MCF 10A (cell line): Measurements from ENCODE around the gene ELFN2. TPM values are rescaled to one million over a fixed set of nuclear protein-coding genes. Genes with fewer than 3 reads are reported as not detected.

ENCODE experiments used
- Bru-seq: library from RNA; stranded (reverse); fragments of 400-500 nt; gene quantifications from one replicate; lab custom pipeline; 2021; lab: Mats Ljungman, UMichigan
- BruChase-seq, 2 experiments: library from RNA; stranded (reverse); fragments of 400-500 nt; gene quantifications; one replicate each; lab custom pipeline; 2021; lab: Mats Ljungman, UMichigan
- BruUV-seq: library from RNA; stranded (reverse); fragments of 400-500 nt; replicated peaks from 2 replicates; lab custom pipeline; 2021; lab: Mats Ljungman, UMichigan
- CTCF ChIA-PET: fragments of 300-600 bp; sonication (Branson Sonifier 250); formaldehyde crosslinking; extraction: SDS; loops from one replicate; lab custom pipeline; 2021; ENCODE audit warnings: antibody characterized with exemption, inconsistent platforms; lab: Yijun Ruan, JAX
- POLR2A ChIA-PET: fragments of 300-600, 350-650 bp; sonication (Branson Sonifier 250); formaldehyde crosslinking; extraction: SDS; loops from one replicate; lab custom pipeline; 2020; ENCODE audit warnings: antibody characterized with exemption, inconsistent platforms; lab: Yijun Ruan, JAX
- DNase-seq: peaks from one replicate; pipeline ENCODE4 v3.0.0-alpha.2; 2018; ENCODE audit not compliant: unreplicated experiment
- H3K27ac Mint-ChIP-seq: one replicate; pipeline ENCODE4 v1.8.0; 2022; ENCODE audit warnings: mild to moderate bottlenecking, low read depth, mixed read lengths; ENCODE audit not compliant: unreplicated experiment
- H3K27me3 Mint-ChIP-seq: one replicate; pipeline ENCODE4 v1.8.0; 2022; ENCODE audit warnings: mixed read lengths; ENCODE audit not compliant: insufficient read depth, unreplicated experiment
- H3K36me3 Mint-ChIP-seq: one replicate; pipeline ENCODE4 v1.8.0; 2022; ENCODE audit warnings: mild to moderate bottlenecking, moderate library complexity, mixed read lengths; ENCODE audit not compliant: insufficient read depth, unreplicated experiment
- H3K4me1 Mint-ChIP-seq: one replicate; pipeline ENCODE4 v1.8.0; 2022; ENCODE audit warnings: mixed read lengths; ENCODE audit not compliant: insufficient read depth, unreplicated experiment
- H3K4me3 Mint-ChIP-seq: one replicate; pipeline ENCODE4 v1.8.0; 2022; ENCODE audit warnings: mild to moderate bottlenecking, moderate library complexity, mixed read lengths; ENCODE audit not compliant: unreplicated experiment
- H3K9me3 Mint-ChIP-seq: one replicate; pipeline ENCODE4 v1.8.0; 2022; ENCODE audit warnings: mixed read lengths; ENCODE audit not compliant: unreplicated experiment
- CTCF ChIP-seq: fragments of 200-600 bp; IDR thresholded peaks from one replicate; pipeline ENCODE4 v1.8.0; 2022; ENCODE audit warnings: antibody characterized with exemption, mild to moderate bottlenecking; ENCODE audit not compliant: unreplicated experiment
- intact Hi-C: fragments of 100-400 bp; cut with micrococcal nuclease; formaldehyde crosslinking; loops from 2 replicates; pipeline ENCODE4 v1.14.1; 2022
- long read RNA-seq: library from polyadenylated mRNA; stranded (forward); transcript quantifications from one replicate; pipeline ENCODE4 v2.0.0, GENCODE V29; 2022
- total RNA-seq: library from RNA; stranded (reverse); gene quantifications from 2 replicates; pipeline ENCODE4 v1.2.3, GENCODE V29; 2022

ELFN2 gene
- total RNA-seq (4.2 and 5.1 TPM in 2 replicates), Bru-seq, nascent RNA (percentile 33 among the genes with signal in this experiment), BruChase-seq, experiment 1, labeled RNA remaining after a 6-hour chase (percentile 47 among the genes with signal in this experiment), BruChase-seq, experiment 2, labeled RNA remaining after a 2-hour chase (percentile 37 among the genes with signal in this experiment)
- long read RNA-seq, partial matches to known transcripts = 0 of 1 reads
- long read RNA-seq, other reads (novel, unspliced or antisense) = 1 of 1 reads

GRCh38 chr22:37427135-37427710 lies at the start of gene ELFN2:
ELFN2 (minus strand) TSS chr22:37427479; CDS start chr22:37375534, 51,945 bp downstream.
- DNase-seq = no peak
- Mint-ChIP-seq H3K4me3 (peak within 1 kb of the TSS; percentile 76), H3K9me3 (no peaks in the 10 kb centered on the region), H3K27me3 (no peaks in the 10 kb centered on the region), H3K36me3 (no peaks in the 10 kb centered on the region), H3K4me1 (peaks cover 29% of the 10 kb centered on the region), H3K27ac (no peak within 1 kb of the TSS)
- CTCF ChIA-PET = interaction anchor here (3.6 kb wide), 1 partner anchor 110 kb away, joined by 29 read pairs; no protein-coding TSS in a partner anchor
- intact Hi-C loops = no loop called here
- POLR2A ChIA-PET = no interaction called here
- no peak for TF ChIP-seq CTCF
- BruUV-seq = no TSS peak

GRCh38 chr22:37476389-37477329 lies 49.4 kb upstream of the ELFN2 start:
- H3K27me3 Mint-ChIP-seq = no peaks in the 10 kb centered on the region
- ChIA-PET CTCF (interaction anchor here (0.8 to 1.0 kb wide), 2 partner anchors 19 to 88 kb away, joined by 3 read pairs; no protein-coding TSS in a partner anchor), POLR2A (no interaction called here)
- H3K27ac Mint-ChIP-seq = no peak overlapping the region
- no peak overlapping the region for H3K4me3 Mint-ChIP-seq
- DNase-seq = no peak
- no peaks in the 10 kb centered on the region for H3K4me1 Mint-ChIP-seq
- no peaks in the 10 kb centered on the region for H3K9me3 Mint-ChIP-seq
- TF ChIP-seq CTCF = no peak
- intact Hi-C loops = loop anchor here (10.0 kb wide), 1 partner anchor 88 kb away; the partner anchor contains the start of gene CDC42EP1
- no TSS peak for BruUV-seq
- no peaks in the 10 kb centered on the region for H3K36me3 Mint-ChIP-seq

- Mint-ChIP-seq H3K36me3 (no peaks in the 10 kb centered on the region), H3K27ac (no peak overlapping the region), H3K4me1 (no peaks in the 10 kb centered on the region), H3K27me3 (no peaks in the 10 kb centered on the region), H3K9me3 (no peaks in the 10 kb centered on the region), H3K4me3 (no peak overlapping the region)
- no TSS peak for BruUV-seq
- no peak for DNase-seq
- intact Hi-C loops = loop anchor here (10.0 kb wide), 1 partner anchor 90 kb away; the partner anchor contains the start of gene CDC42EP1
- TF ChIP-seq CTCF = no peak
- CTCF ChIA-PET = interaction anchor here (0.6 to 1.2 kb wide), 5 partner anchors 19 to 1225 kb away, joined by 3 to 4 read pairs (median 3); no protein-coding TSS in a partner anchor
- POLR2A ChIA-PET = interaction anchor here (0.6 kb wide), 1 partner anchor 42 kb away, joined by 3 read pairs; no protein-coding TSS in a partner anchor
These were observed 47.3 kb upstream of the ELFN2 start for GRCh38 chr22:37474447-37475090.
